ENCODE data around the gene NUTM2B.
"Not testable (repeated sequence)": the region's sequence is repeated elsewhere in the genome, so short reads cannot be mapped to it uniquely, and the experiment has no call there.

The NUTM2B gene

DNA sequence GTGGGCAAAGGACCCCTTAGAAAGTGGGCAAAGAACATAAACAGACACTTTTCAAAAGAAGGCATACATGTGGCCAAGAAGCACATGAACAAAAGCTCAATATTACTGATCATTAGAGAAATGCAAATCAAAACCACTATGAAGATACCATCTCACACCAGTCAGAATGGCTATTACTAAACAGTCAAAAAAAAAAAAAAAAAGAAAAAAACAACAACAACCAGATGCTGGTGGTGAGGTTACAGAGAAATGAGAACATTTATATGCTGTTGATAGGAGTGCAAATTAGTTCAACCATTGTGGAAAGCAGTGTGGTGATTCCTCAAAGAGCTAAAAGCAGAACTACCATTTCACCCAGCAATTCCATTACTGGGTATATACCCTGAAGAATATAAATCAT, 50.6 kb downstream of the NUTM2B start:
- not testable (repeated sequence) for H3K36me3 ChIP-seq (ENCODE audit: control insufficient read depth, insufficient read depth, low read length); H3K27ac ChIP-seq (ENCODE audit: low read depth, low read length, severe bottlenecking); H3K4me3 ChIP-seq (ENCODE audit: extremely low read depth, insufficient read depth, low read length, poor library complexity, severe bottlenecking); H3K9me3 ChIP-seq (ENCODE audit: control insufficient read depth, low read length); H3K4me1 ChIP-seq (ENCODE audit: control insufficient read depth, insufficient read depth, low read length, poor library complexity, severe bottlenecking)

DNA sequence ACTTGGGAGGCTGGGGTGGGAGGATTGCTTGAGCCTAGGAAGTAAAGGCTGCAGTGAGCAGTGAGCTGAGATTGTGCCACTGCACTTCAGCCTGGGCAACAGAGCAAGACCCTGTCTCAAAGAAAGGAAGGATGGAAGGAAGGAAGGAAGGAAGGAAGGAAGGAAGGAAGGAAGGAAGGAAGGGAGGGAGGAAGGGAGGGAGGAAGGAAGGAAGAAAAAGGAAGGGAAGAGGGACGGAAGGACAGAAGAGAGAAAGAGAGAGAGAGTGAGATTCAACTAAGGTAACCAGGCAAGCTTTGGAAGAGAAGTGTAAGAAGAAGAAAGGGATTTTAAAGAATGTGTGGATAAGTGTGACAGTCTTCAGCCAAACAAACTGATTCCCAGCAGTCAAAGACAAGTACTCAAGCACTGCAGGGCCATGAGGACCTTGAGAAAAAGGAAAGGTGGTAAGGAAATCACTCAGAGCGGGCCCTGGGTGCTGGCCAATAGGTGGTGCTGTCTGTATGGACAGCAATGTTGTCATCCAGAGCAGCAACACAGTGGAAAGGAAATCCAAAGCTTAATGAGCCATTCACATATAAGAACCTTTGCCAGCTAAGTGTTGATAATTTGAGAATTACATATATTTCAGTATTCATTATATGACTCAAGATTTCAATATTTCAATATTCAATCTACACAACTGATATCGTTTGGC, 55.4 kb downstream of the NUTM2B start:
- H3K9me3 ChIP-seq (ENCODE audit: control insufficient read depth, low read length); H3K27ac ChIP-seq (ENCODE audit: low read depth, low read length, severe bottlenecking); H3K4me1 ChIP-seq (ENCODE audit: control insufficient read depth, insufficient read depth, low read length, poor library complexity, severe bottlenecking); H3K4me3 ChIP-seq (ENCODE audit: extremely low read depth, insufficient read depth, low read length, poor library complexity, severe bottlenecking); H3K36me3 ChIP-seq (ENCODE audit: control insufficient read depth, insufficient read depth, low read length): not testable (repeated sequence)
- 86% methylated on average over 1 of the region's 3 CpGs; no CpG with 5 or more reads in 1 of the 2 experiments for WGBS, 2 experiments (ENCODE audit: insufficient coverage in 2 of 2)

All from mesodermal cell (in vitro differentiated cells).